NOMO-1 treated with DMSO at 0.1 percent for 48 hours (cell line): ENCODE measurements around the gene KRT6C.
"Not testable (repeated sequence)": the region's sequence is repeated elsewhere in the genome, so short reads cannot be mapped to it uniquely, and the experiment has no call there.

Source experiments
- DNase-seq: peaks from one replicate; lab custom pipeline; 2025; ENCODE audit not compliant: unreplicated experiment; lab: John Stamatoyannopoulos, UW

Gene KRT6C

DNA sequence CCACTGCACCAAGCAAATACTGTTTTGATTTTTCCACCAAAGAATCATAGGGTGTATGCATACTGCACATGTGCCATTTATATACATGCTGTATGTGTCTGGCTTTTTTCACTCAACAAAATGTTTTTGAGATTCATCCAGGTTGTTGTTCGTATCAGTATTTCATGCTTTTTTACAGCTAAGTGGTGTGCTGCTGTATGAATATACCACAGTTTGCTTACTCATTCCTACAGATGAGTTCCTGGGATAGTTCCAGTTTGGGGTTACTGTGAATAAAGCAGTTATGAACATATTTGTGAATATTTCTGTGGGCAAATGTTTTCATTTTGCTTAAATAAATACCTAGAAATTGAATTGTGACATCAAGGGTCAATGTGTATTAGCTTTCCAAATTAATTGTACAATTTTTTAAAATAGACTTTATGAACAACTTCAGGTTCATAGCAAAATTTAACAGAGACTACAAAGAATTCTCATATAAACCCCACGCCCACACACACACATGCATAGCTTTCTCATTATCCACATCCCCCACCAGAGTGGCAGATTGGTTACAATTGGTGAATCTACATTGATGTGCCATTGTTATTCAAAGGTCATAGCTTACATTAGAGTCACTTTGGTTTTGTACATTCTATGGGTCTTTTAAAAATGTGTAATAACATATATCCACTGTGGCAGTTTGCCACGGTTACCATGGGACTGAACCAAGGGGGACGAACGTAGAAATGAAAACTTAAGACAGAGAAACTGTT is 26.4 kb upstream of the KRT6C start:
- no peak for DNase-seq

DNA sequence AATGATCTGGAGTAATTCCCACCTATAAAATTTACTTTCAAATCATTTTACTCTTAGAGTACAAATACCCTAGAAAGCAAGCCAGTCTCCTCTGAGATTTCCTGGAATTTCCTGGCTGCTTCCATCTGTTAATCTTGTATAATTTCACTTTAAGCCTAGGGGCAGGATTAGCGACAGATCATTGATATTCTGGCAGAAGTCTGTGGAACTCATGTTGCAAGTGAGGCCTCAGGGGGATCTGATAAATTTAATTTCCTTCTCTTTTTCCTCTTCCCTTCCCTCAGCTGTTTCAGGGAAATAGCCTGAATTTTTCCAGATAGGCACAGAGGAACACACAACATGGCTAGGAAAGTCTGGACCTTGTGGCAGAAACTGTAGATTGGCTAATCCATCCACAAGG is 25.3 kb upstream of the KRT6C start:
- DNase-seq = no peak

DNA sequence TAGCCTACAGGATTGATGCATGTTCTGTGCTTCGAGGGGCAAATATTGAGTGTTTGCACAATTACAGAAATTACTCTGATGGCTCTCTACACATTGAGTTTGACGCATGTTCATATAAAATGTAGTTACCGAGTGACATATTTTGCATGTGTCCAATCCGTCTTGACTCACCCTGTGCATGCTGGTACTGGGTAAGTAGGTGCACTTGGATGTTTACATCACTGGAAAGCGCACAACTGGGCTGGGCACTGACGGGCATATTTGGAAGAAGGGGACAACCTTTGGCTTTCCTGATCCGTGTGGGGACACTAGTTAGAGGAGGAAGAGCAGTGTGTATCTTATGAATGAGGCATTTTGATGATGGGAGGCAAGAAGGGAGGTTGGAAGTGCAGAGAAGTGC is 24.4 kb upstream of the KRT6C start:
- no peak for DNase-seq

DNA sequence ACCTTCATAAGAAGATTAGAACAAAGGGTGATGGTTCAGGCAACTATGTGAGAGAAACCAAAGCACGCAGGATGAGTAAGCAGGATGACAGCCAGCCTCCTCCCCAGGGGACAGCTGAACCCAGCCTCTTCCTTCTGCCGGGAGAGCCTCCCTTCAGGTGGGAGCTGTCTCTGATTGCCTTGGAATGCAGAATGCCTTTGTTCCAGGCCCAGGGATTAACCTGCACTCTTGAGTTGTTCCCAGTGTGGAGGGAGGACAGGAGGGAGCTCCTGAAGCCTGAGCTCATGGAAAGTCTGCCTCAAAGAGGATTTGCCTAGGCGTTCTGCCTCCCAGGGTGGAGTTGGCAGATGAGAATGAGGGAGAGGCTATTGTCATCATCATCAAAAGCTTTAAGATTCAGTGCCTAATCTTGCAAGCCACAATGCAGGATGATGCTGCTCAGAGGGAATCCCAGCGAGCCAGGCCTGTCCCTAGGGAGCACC is 23.0 kb upstream of the KRT6C start:
- no peak for DNase-seq

DNA sequence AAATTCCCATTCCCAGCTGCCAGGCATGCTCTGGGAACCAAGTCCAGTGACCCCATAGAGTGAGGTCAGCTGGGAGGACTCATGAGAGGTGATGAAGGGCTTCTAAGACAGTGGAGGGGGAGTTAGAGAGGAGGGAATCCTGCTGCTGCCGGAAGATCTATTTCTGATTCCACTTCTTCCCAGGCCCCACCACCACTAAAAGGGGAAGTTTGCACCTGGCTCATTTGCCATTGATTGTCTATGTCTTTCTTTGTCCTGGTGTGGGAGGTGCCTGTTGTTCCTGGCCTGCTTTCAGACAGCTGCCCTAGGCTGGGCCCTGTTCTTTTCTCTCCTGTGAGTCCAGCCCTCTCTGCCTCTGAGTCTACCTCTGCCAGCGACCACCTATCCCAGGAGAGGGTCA is 22.4 kb upstream of the KRT6C start:
- no peak for DNase-seq

DNA sequence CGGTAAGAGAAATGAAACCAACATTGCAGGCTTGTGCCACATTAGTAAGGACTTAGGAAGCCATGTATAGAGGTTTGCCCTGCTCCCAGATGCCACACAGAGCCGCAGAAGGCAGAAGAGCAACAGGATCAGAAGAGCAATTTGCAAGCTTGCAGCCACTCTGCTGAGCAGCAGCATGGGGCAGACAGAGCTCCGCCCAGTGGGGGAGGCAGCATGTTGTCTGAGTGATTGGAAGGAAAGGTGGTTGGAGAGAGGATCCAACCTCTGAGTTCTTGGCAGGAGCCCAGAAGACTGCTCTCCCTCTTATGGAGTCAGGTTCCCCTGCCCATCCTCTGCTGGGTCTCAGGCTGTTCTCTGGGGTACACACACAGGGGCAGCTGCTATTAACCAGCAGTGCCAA is 21.8 kb upstream of the KRT6C start:
- no peak for DNase-seq

DNA sequence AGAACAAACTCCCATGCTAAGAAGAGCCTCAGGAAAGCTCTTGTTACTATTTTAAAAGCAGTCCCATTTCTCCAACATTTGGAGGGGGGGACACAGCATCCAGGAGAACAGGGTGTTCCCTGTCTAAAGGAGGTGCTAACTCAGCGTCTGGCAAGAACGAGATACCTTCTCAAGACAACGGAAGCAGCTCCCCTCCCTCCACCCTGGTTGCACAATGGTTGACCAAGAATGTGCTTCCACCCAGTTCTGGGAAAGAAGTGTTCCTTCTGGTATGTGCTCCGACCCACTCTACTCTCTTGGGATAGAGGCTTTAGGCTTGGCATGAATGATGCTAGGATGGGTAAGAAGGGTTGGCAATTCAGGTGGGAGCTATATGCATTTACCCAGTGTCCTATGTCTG is 20.9 kb upstream of the KRT6C start:
- no peak for DNase-seq

DNA sequence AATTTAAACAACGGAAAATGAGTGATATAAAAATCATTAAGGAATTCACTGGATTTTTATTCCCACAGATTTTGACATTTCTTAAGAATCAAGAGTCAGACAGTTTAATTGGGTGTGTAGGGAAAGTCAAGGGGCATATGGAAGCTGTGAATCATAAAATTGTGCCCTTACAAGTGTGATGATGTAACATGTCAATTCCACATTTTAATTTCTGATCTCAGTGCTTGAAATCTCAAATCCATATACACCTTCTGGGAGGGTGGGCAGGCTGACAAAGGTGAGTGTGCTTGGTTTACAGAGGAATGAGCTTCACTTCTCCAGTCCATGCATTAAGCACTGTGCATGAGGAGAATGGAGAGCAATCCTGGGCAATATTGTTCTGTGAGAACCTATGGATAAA is 20.5 kb upstream of the KRT6C start:
- no peak for DNase-seq

DNA sequence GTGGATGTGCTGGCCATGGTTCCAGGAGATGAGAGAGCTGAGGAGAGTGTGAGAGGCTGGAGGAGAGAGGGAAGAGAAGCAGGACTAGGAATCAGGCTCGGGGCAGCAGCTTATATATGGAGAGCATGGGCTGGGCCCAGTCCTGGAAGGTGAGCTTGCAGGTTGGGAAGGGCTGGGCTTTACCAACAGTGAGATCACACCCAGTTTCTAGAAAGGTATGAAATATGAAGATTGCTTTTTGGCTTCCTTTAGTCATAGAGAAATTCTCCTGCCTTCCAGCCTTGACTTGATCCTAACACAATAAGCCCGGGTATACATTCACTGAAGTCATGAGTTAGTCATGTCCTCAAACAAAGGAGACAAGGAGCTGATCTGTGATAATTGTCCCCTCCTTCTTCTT is 19.6 kb upstream of the KRT6C start, which contains the start of gene KRT6A:
TSS of gene KRT6A (minus strand) at position 86 of the 400 bp plus-strand sequence. CDS start at position 17, 69 bp downstream.
- DNase-seq = no peak

DNA sequence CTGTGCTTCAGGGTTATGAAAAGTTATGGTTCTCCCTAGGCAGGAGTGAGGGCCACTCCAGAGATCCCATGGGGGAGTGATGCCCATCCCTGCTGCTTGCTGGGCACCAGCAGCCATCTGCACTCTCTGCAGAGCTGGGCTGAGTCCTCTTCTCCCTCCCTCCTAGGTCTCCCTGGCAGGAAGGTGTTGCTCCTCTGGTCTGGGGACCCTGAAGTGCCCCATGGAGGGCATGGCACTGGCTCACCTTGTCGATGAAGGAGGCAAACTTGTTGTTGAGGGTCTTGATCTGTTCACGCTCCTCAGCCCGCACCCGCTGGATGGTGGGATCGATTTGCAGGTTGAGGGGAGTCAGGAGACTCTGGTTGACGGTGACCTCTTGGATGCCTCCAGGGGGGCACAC is 18.8 kb upstream of the KRT6C start:
- not testable (repeated sequence) for DNase-seq

DNA sequence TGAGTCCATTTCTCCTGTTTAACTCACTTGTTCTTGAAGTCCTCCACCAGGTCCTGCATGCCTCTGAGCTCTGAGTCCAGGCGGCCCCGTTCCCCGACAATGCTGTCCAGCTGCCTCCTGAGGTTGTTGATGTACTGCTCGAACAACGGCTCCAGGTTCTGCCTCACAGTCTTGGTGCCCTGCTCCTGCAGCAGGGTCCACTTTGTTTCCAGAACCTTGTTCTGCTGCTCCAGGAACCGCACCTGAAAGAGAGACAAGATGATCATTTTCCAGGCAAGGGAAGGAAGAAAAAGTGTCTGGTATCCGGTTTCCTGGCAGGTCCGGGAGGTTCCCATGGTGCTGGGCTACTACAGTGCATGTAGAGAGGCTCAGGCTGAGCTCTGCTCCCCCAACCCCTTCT is 17.9 kb upstream of the KRT6C start:
- DNase-seq = not testable (repeated sequence)

DNA sequence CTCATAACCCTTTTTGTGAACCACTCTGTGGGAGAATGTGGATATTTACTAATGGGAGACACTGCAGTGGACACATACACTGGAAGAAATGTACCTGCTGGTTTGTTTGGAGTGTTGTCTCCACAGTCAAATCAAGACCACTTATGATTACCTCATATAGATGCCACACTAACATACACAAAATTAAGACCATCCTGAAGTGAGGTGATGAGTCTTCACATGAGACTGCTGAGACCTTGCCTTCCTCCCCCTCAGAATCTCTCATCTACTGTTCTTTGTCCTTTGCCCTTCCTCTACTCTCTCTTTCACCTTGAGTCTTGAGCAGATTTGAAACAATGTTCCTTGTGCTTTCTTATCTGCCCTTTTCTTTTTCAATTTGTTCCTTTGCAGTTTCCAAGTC is 15.1 kb upstream of the KRT6C start:
- DNase-seq = no peak

DNA sequence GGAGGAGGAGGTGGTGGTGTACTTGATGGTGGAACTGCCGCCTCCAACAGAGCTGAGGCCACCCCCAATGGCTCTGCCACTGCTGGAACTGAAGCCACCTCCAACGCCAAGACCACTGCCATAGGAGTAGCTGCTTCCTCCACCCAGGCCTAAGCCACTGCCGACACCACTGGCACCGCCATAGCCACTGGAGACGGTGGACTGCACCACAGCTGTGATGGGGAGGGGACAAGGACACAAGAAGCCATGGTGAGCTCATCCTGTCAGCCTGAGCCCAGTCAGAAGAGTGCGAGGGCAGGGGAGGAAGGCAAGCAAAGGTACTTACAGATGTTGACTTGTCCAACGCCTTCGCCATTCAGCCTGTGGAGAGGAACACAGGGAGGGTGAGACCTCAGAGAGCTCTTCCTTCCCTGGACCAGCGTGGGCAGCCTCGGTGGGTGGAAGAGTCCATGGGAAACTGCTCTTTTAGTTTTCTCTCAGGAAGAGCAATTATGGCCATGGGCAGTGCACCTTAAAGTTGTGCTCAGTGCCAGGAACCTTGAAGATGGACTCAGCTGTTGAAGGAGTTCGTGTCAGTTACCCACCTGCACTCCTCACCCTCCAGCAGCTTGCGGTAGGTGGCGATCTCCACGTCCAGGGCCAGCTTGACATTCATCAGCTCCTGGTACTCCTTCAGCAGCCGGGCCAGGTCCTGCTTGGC is 14.3 kb upstream of the KRT6C start:
- DNase-seq = not testable (repeated sequence)

DNA sequence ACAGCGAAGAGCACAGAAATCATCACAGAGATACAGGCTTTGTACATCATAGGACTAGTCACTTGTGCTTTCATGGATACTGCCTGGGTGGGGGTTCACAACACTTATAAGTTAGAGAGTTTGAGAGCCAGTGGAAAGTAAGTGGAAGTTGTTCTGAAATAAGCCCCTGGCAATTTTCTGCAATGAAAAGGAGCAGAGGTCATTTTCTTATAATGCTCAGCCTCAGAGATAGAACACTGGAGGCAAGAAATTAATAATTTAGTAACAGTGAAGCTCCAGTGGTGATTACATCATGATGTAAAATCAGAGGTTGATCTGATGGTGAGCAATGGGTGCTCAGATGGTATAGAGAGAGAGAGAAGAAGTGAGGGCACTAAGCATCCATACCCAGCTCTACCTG is 13.6 kb upstream of the KRT6C start:
- no peak for DNase-seq

DNA sequence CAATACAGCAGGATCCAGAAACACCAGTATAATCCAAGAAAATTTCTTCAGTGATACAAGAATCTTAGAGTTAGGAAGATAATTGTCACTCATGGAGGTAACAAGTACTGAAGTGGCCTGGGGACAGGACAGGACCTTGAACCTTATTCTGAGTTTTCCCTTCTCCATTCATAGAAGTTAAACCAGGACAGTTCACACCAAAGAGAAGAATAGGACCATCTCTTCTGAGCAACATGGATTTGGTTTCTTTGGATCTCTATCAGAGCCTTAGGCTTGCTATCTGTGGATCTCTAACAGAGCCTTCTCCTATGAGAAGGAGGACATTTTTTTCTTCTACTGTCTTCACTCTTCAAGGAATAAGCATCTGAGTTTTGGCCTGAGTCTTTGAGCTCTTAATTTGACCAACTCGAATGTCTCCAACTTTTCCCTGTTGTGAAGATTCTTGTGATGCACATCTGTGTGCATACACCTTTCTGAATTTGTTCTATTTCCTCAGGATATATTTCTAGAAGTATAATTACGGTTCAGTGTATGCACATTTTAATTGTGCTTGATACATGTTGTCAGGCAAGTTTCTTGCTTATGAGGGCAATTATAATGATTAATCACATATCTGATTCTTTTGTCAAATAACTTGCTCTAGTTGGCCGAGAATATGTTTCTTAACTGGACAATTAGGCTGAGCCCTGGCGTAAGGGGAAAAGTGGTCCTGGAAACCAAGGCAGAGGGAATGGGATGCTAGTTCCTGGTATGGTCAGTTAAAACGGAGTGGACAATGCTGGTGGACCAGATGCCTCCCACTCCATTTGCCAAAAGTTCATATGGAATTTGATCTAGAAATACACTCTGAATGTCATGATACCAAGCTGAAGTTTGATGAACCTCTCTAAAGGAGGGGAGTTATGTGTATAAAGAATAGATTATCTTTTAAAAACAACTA is 12.8 kb upstream of the KRT6C start:
- no peak for DNase-seq

DNA sequence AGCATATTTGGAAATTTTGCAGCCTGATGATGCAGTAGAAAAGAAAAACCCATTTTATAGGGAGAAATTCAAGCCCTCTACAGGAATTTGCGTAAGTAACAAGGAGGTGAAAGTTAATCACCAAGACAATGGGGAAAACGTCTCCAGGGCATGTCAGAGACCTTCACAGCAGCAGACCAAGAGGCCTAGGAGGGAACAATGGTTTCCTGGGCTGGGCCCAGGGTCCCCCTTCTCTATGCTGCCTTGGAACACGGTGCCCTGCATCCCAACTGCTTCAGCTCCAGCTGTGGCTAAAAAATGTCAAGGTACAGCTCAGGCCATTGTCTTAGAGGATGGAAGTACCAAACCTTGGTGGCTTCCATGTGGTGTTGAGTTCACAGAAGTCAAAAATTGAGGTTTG is 6.5 kb upstream of the KRT6C start:
- no peak for DNase-seq

DNA sequence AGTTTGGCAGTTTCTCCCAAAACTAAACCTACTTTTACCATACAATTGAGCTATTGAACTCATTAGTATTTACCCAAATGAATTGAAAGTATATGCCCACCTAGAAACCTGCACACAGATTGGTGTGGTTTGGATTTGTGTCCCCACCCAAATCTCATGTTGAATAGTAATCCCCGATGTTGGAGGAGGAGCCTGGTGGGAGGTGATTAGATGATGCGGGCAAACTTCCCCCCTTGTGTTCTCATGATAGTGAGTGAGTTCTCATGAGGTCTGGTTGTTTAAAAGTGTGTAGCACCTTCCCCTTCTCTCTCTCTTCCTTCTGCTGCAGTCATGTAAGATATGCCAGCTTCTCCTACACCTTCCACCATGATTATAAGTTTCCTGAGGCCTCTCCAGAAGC is 4.0 kb upstream of the KRT6C start:
- DNase-seq = no peak

DNA sequence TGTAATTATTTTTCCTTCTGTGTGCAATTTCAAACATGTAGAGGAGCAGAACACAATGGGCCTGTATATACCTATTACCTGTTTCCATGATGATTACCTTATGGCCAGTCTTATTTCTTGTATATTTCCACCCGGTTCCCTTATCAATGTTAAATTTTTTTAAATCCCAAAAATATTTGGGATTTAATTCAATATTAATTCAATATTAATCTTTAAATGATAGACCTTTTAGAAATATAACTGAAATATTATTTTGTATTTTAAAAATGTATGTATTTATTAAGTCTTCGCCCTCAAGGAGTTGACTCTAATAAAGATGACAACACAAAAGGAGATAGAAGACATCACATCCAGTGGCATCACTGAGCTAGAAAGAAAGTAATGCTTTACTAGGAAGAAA is 607 bp upstream of the KRT6C start:
- no peak for DNase-seq

DNA sequence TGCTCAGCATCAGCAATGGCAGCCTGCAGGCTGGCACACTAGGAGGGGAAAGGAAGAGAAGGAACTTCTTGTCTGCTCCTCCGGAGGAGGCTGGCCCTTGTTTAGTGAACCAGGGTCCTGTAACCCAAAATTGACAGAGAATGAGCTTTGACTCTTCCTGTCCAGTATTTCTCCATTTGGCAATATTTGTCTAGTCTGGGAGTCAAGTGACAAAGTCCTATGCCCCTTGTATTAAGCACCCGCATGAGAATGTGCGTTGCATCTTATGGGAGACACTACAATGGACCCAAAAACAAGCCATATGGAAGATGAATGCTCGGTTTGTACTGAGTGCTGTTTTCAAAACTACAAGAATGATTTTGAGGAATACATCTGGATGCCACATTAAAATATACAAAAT is 3.8 kb downstream of the KRT6C start:
- DNase-seq = no peak

DNA sequence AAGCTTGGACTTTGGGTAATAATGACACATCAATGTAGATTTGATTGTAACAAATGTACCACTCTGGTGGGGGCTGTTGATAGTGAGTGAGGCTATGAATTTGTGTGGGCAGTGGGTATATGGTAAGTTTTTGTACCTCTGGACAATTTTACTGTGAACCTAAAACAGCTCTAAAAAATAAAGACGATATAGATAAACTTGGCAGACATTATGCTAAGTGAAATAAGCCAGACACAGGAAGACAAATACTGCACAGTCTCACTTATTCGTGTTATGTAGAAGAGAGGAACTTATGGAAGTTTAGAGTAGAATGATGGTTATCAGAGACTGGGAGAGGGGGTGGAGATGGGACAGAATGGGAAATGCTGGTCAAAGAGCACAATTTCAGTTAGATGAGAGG is 8.7 kb downstream of the KRT6C start:
- no peak for DNase-seq

DNA sequence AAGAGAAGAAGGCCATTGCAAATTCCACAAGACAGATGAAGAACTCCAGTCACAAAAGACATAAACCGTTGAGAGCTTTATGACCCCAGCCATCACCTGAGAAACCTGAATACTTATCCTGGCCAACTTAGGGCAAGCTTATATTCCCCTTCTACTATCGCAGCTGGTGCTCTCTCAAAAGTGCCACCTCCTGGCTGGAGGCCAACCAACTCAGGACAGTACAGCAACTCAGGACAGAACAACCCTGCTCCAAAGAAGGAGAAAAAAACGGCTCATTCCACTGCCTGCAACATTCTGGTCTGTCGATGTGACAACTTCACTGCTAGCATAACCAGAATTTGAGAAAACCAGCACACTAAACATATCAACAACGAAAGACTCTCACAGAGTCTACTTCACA is 11.9 kb downstream of the KRT6C start:
- DNase-seq = no peak
